HG03280 (cell line): ENCODE data around the gene CPT1A.

Source experiments
- ATAC-seq: cut with Tn5 transposase; IDR thresholded peaks from one replicate; pipeline ENCODE4 v1.9.1; 2021; ENCODE audit warnings: mild to moderate bottlenecking, moderate library complexity; ENCODE audit not compliant: unreplicated experiment

Gene CPT1A

DNA sequence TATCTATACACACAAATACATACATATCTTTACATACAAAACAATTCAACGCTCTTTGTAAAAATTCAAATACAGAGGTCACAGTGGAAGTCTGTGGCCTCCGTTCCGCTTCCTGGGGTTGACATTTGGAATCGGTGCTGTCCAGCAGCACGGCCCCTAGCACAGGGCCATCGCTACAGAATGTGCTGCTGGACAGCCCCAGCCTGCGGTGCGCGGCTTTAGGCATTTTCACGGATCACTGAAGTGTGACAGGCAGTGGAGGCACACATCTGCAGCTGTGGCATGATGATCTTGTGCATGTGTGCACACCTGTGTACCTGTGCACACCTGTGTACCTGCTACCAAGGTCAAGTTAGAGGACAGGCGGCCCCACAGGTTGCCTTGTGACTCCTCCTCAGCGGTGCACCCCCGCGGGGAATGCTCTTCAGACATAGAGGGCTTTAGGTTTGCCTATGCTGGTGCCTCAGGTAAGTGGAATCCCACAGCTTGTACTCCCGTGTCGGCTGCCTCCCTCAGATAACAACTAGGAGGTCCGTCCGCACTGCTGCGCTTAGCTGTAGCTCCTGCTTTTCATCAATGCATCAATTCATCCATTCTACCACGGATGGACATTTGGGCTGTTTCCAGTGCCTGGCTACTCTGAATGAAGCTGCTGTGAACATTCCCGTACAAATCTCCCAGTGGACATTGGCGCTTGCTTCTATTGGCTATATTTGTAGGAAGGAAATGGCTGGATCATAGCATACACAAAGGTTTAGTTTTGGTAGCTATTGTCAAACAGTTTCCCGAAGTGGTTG, 127.5 kb downstream of the CPT1A start:
- no peak for ATAC-seq

DNA sequence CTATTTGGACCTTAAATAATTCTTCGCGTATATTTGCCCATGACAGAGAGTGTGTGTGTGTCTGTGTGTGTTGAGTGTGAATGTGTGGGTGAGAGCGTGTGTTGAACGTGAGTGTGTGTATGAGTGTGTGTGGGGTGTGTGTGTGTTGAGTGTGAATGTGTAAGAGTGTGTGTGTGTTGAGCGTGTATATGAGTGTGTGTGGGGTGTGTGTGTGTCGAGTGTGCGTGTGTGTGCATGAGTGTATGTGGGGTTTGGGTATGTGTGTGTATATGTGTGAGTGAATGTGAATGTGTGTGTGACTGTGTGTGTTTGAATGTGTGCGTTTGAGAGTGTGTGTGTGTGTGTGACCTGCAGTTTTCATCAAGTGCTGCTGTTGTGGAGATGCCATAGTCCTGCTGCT, 130.6 kb downstream of the CPT1A start:
- no peak for ATAC-seq

DNA sequence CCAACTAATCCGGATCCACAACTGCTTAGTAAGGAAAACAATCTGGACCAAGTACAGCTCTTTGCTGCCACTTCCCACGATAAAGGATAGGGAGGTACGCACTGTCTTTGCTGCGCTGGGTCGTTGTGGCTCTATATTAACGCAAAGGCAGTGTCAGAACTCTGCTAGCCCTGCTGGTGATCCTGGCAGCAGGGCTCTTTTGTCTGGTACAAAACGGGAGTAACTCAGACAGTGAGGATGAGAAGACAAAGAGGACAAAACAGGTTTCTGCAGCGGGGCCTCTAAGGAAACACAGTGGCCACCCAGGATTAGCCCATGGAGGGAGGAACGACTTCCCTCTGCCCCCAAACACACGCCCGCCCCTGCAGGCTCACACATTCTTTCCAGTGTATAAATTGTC, 131.3 kb downstream of the CPT1A start:
- ATAC-seq = no peak

DNA sequence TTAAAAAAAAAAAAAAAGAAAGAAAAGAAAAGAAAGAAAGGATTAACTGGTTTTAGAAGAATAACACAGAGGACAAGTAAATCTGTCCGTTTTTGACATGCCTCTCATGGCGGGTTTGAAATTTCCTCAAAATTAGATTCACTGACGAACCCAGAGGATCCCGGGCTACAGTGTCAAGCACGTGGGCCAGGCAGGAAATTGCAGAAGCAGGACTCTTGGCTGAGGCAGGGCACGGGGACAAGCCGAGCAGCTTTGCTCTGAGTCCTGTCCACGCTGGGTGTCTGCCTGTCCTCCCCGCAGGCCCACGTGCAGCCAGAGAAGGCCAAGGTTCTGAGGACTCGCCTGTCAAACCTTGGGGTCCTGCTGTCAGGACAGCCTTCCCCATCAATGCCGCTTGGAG, 132.7 kb downstream of the CPT1A start:
- no peak for ATAC-seq

DNA sequence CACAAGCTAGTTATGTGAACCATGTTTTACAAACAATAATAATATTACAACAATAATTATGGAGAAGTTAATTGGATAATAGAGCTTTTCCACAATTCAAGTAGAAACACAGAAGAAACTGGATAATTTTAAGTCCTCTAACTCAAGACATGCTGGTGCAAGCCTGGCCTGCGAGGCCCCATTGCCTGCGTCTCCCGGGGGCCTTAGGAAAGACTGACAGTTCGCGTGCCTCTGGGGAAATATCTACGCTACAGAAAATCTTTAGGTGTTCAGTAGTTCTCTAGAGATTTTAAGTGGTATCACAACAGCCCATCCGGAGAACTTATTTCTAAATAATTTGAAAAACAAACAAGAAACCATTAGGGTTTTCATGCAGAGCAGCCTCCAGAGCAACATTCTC, 134.2 kb downstream of the CPT1A start:
- ATAC-seq = no peak

DNA sequence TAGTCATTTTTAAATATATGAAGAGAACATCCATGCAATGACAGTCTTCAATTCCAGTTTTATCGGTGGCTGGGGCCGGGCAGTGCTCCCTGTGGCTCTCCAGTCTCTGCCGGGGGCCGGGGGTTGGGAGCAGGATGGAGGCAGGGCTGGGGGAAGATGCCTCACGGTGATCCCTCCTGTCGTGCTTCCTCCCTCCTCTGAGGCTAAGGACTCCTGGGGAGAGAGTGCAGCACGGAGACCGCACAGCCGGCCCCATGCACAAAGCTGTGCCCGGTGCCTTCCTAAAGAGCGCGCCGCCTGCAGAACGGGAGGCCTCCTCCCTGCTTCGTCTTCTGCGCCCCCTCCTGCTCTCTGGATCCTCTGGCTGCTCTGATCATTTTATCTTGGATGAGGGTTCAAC, 136.8 kb downstream of the CPT1A start:
- ATAC-seq = no peak
